K562 (cell line): ENCODE results near the gene WWOX. TPM values are rescaled to one million over a fixed set of nuclear protein-coding genes. Genes with fewer than 3 reads are reported as not detected.

Experiments
- ATF7 ChIP-seq: fragments of 450-650 bp; IDR thresholded peaks from 2 replicates; pipeline ENCODE4 v1.7.1; 2014; ENCODE audit warnings: mild to moderate bottlenecking, moderate library complexity
- C11orf30 ChIP-seq: fragments of 450-650 bp; IDR thresholded peaks from 2 replicates; pipeline ENCODE4 v1.6.1; 2016; ENCODE audit warnings: low read depth, mild to moderate bottlenecking
- CEBPB ChIP-seq: fragments of 450-650 bp; IDR thresholded peaks from 2 replicates; pipeline ENCODE4 v1.6.1; 2016; ENCODE audit warnings: missing genetic modification characterization, missing compliant biosample characterization
- CREB1 ChIP-seq, 2 experiments: sonication (generic) in 1 of 2; formaldehyde crosslinking in 1 of 2; IDR thresholded peaks; 2 replicates each; pipeline versions ENCODE4 v1.6.1 to v1.8.0; 2012 to 2022; ENCODE audit warnings: inconsistent platforms in 1 of 2, mild to moderate bottlenecking in 1 of 2, missing genetic modification reagents in 1 of 2, moderate library complexity in 1 of 2
- E2F5 ChIP-seq: sonication (generic); formaldehyde crosslinking; IDR thresholded peaks from 2 replicates; pipeline ENCODE4 v1.8.0; 2022; ENCODE audit warnings: mild to moderate bottlenecking, missing genetic modification reagents
- GTF2F1 ChIP-seq: IDR thresholded peaks from 2 replicates; pipeline ENCODE4 v1.6.1; 2011; ENCODE audit warnings: low read depth, low read length, improper control_type of control experiment
- IRF2 ChIP-seq: sonication (generic); formaldehyde crosslinking; IDR thresholded peaks from 2 replicates; pipeline ENCODE4 v1.8.1; 2022; ENCODE audit warnings: mild to moderate bottlenecking, missing genetic modification reagents
- KLF1 ChIP-seq: fragments of 450-650 bp; IDR thresholded peaks from 2 replicates; pipeline ENCODE4 v1.6.1; 2016; ENCODE audit warnings: missing genetic modification characterization, missing compliant biosample characterization
- MAFF ChIP-seq: IDR thresholded peaks from 2 replicates; pipeline ENCODE4 v1.6.1; 2012; ENCODE audit warnings: low read length, improper control_type of control experiment
- MAFG ChIP-seq: fragments of 450-650 bp; conservative IDR thresholded peaks from 2 replicates; pipeline ENCODE4 v1.6.1; 2016; ENCODE audit warnings: missing genetic modification characterization, missing compliant biosample characterization
- MAFK ChIP-seq: IDR thresholded peaks from 2 replicates; pipeline ENCODE4 v1.6.1; 2011; ENCODE audit warnings: low read length, improper control_type of control experiment
- NCOR1 ChIP-seq: fragments of 450-650 bp; IDR thresholded peaks from 2 replicates; pipeline ENCODE4 v1.6.1; 2016; ENCODE audit warnings: mild to moderate bottlenecking, moderate library complexity
- NR2C1 ChIP-seq, 2 experiments: fragments of 450-650 bp; IDR thresholded peaks; 2 replicates each; pipeline ENCODE4 v1.6.1; 2017; ENCODE audit warnings: mild to moderate bottlenecking in 2 of 2, antibody characterized with exemption in 1 of 2, inconsistent platforms in 1 of 2, missing compliant biosample characterization in 1 of 2, missing genetic modification characterization in 1 of 2
- POLR2AphosphoS5 ChIP-seq: IDR thresholded peaks from 2 replicates; pipeline ENCODE4 v1.6.1; 2011; ENCODE audit warnings: mild to moderate bottlenecking, low read depth, low read length, moderate library complexity; ENCODE audit not compliant: control insufficient read depth, insufficient read depth
- RBM22 ChIP-seq: fragments of 200-400 bp; formaldehyde crosslinking; IDR thresholded peaks from 2 replicates; pipeline ENCODE4 v1.6.1; 2018; ENCODE audit warnings: low read length, low read depth; ENCODE audit not compliant: poor library complexity, severe bottlenecking
- SFPQ ChIP-seq: fragments of 200-400 bp; formaldehyde crosslinking; IDR thresholded peaks from 2 replicates; pipeline ENCODE4 v1.6.1; 2017; ENCODE audit warnings: mild to moderate bottlenecking, low read depth, low read length, moderate library complexity
- SIN3A ChIP-seq, 2 experiments: fragments of 150-350 bp in 1 of 2; IDR thresholded peaks; 2 replicates each; pipeline ENCODE4 v1.6.1; 2011 to 2016; ENCODE audit warnings: borderline replicate concordance in 2 of 2, low read depth in 2 of 2, low read length in 2 of 2, mild to moderate bottlenecking in 2 of 2, moderate library complexity in 2 of 2; ENCODE audit not compliant: control insufficient read depth in 1 of 2
- SOX6 ChIP-seq: fragments of 450-650 bp; IDR thresholded peaks from 2 replicates; pipeline ENCODE4 v1.6.1; 2014; ENCODE audit warnings: mild to moderate bottlenecking
- STAT5B ChIP-seq: fragments of 250-450 bp; sonication (Bioruptor Pico); IDR thresholded peaks from 2 replicates; pipeline ENCODE4 v1.8.0; 2021; ENCODE audit warnings: mild to moderate bottlenecking, inconsistent platforms
- TAF15 ChIP-seq: fragments of 200-400 bp; formaldehyde crosslinking; IDR thresholded peaks from 2 replicates; pipeline ENCODE4 v1.6.1; 2017; ENCODE audit warnings: mild to moderate bottlenecking, low read depth, low read length, moderate library complexity
- U2AF2 ChIP-seq: fragments of 200-400 bp; formaldehyde crosslinking; optimal IDR thresholded peaks from 2 replicates; pipeline ENCODE3; 2017; ENCODE audit warnings: low read depth, mild to moderate bottlenecking, low read length
- ZBTB43 ChIP-seq: sonication (generic); formaldehyde crosslinking; IDR thresholded peaks from 2 replicates; pipeline ENCODE4 v1.8.0; 2023; ENCODE audit warnings: mild to moderate bottlenecking, missing genetic modification reagents
- ZFP91 ChIP-seq: sonication (generic); formaldehyde crosslinking; IDR thresholded peaks from 2 replicates; pipeline ENCODE4 v1.8.0; 2022; ENCODE audit warnings: mild to moderate bottlenecking, missing genetic modification reagents
- ZNF23 ChIP-seq: fragments of 250-450 bp; sonication (Bioruptor Pico); IDR thresholded peaks from 2 replicates; pipeline ENCODE4 v1.4.0; 2020; ENCODE audit warnings: mild to moderate bottlenecking
- ZNF354B ChIP-seq: fragments of 250-450 bp; sonication (Bioruptor Pico); IDR thresholded peaks from 2 replicates; pipeline ENCODE4 v1.4.0; 2020
- polyA plus RNA-seq, 8 experiments: library from polyadenylated mRNA; depleted of rRNA in 4 of 8; stranded (reverse) in 5 of 8; unstranded in 3 of 8; fragments of >200 nt; fragmentation: Nextera tagmentation in 2 of 8; fragmentation: Illumina TruSeq in 1 of 8; extraction: Ambion mirVana in 2 of 8; extraction: Trizol in 1 of 8; gene quantifications; 2 replicates each; pipeline versions ENCODE4 v1.2.1 to v1.2.3, GENCODE V29; 2011 to 2014; ENCODE audit warnings: inconsistent platforms in 1 of 8, missing spikeins in 1 of 8
- total RNA-seq, 7 experiments: library from RNA; depleted of rRNA in 6 of 7; stranded (reverse); fragments of >200 nt in 6 of 7; fragmentation: Illumina TruSeq in 2 of 7; extraction: Trizol in 2 of 7; gene quantifications; 2 replicates each; pipeline versions ENCODE4 v1.2.1 to v1.2.3, GENCODE V29; 2011 to 2021; ENCODE audit warnings: low replicate concordance in 1 of 7

The WWOX gene
- total and polyA plus RNA-seq, 9 of the 15 experiments (the other 6 are each of a cell fraction or from before 2014, with no cell fraction given), result 1.6 to 22.7 (median 8.1) TPM

GRCh38 chr16:78465730-78466129, 366.3 kb downstream of the WWOX start (continued):
- TF ChIP-seq ZNF354B (CRISPR knock-in tag), result no peak
- no peak for TF ChIP-seq NCOR1
- TF ChIP-seq CEBPB, result no peak
- no peak for TF ChIP-seq RBM22
- TF ChIP-seq STAT5B, result no peak
- no peak for TF ChIP-seq ZNF23 (CRISPR knock-in tag)
- TF ChIP-seq TAF15, result no peak
- no peak for TF ChIP-seq POLR2AphosphoS5
- TF ChIP-seq SFPQ, result no peak
- TF ChIP-seq NR2C1 (IDR thresholded peaks at IDR 0.05), result no peak
- no peak for TF ChIP-seq NR2C1 (tag; IDR thresholded peaks at IDR 0.05)
- TF ChIP-seq KLF1 (tag), result no peak
- peak; percentile 50 for TF ChIP-seq C11orf30
- TF ChIP-seq IRF2 (CRISPR knock-in tag), result no peak
- no peak for TF ChIP-seq SIN3A (IDR thresholded peaks at IDR 0.05; ENCODE audit: borderline replicate concordance in 2 of 2, control insufficient read depth in 1 of 2, low read depth in 2 of 2, low read length in 2 of 2)
- no peak for TF ChIP-seq ATF7
- TF ChIP-seq U2AF2, result no peak
- TF ChIP-seq MAFK, result 0 out of 2 replicates have a peak, but pooled peaks have one; percentile 32
- no peak for TF ChIP-seq ZBTB43 (CRISPR knock-in tag)
- TF ChIP-seq ZFP91 (CRISPR knock-in tag), result no peak
- TF ChIP-seq GTF2F1, result no peak
- peak; percentile 52 for TF ChIP-seq MAFF
- no peak for TF ChIP-seq CREB1 (IDR thresholded peaks at IDR 0.05)
- TF ChIP-seq CREB1 (CRISPR knock-in tag; IDR thresholded peaks at IDR 0.05), result no peak
- no peak for TF ChIP-seq E2F5 (CRISPR knock-in tag)
- TF ChIP-seq MAFG (tag), result peak; percentile 55
- TF ChIP-seq SOX6, result no peak
